A673 (cell line): ENCODE measurements around the gene CRADD.

ENCODE experiments used
- EZH2 ChIP-seq: fragments of 200-600 bp; sonication (generic); IDR thresholded peaks from 2 replicates; pipeline ENCODE4 v1.6.1; 2017; ENCODE audit warnings: borderline replicate concordance, low read depth, mild to moderate bottlenecking, mixed read lengths, antibody characterized with exemption, low read length; ENCODE audit not compliant: poor library complexity, severe bottlenecking
- TF ChIP-seq, protein P1 (sequence below): fragments of 300-800, 200-600 bp; sonication (generic); conservative IDR thresholded peaks from 2 replicates; pipeline ENCODE4 v1.5.1; 2017; ENCODE audit warnings: low read depth, mild to moderate bottlenecking, antibody characterized with exemption, low read length, moderate library complexity, mixed read lengths

DNA sequence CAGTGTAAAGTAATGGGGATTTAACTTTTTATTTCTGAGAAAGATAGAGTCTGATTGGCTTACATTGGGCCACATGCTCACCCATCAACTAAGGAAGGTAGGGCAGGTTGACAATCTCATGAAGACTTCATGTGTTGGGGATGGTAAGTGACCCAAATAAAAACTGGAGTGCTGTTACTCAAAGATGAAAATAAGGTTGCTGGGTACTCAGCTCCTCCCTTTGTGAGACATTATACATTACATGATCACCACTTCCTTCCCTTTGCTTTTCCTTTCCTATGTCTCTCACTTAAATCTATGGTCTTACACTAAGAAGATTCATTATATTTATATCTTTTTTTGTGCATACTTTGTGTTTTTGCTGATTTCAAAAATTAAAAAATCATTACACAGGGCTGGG lies 247.2 kb downstream of the CRADD start:
- TF ChIP-seq, protein P1, sequence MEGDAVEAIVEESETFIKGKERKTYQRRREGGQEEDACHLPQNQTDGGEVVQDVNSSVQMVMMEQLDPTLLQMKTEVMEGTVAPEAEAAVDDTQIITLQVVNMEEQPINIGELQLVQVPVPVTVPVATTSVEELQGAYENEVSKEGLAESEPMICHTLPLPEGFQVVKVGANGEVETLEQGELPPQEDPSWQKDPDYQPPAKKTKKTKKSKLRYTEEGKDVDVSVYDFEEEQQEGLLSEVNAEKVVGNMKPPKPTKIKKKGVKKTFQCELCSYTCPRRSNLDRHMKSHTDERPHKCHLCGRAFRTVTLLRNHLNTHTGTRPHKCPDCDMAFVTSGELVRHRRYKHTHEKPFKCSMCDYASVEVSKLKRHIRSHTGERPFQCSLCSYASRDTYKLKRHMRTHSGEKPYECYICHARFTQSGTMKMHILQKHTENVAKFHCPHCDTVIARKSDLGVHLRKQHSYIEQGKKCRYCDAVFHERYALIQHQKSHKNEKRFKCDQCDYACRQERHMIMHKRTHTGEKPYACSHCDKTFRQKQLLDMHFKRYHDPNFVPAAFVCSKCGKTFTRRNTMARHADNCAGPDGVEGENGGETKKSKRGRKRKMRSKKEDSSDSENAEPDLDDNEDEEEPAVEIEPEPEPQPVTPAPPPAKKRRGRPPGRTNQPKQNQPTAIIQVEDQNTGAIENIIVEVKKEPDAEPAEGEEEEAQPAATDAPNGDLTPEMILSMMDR, result no peak
- no peak for TF ChIP-seq EZH2
